WTC11 (cell line): ENCODE results near the gene FBXL13. TPM values are rescaled to one million over a fixed set of nuclear protein-coding genes. Genes with fewer than 3 reads are reported as not detected.

Experiments
- ATAC-seq: fragments of 200-7000 bp; cut with Tn5 transposase; 2 replicates; pipeline ENCODE4 v1.10.0; 2021; ENCODE audit warnings: mild to moderate bottlenecking, moderate library complexity
- CTCF ChIA-PET: fragments of 300-600 bp; sonication (Branson Sonifier 250); formaldehyde crosslinking; loops from one replicate; lab custom pipeline; 2021; ENCODE audit warnings: antibody characterized with exemption; lab: Charles Lee
- POLR2A ChIA-PET: fragments of 350-600 bp; sonication (Branson Sonifier 250); formaldehyde crosslinking; loops from one replicate; lab custom pipeline; 2021; ENCODE audit warnings: antibody characterized with exemption; lab: Charles Lee
- DNase-seq: peaks from one replicate; pipeline ENCODE4 v3.0.0; 2021; ENCODE audit warnings: low spot score
- H3K27ac Mint-ChIP-seq: 2 replicates; pipeline ENCODE4 v1.8.0; 2021; ENCODE audit warnings: mixed read lengths
- H3K27me3 Mint-ChIP-seq: 2 replicates; pipeline ENCODE4 v1.8.0; 2021; ENCODE audit warnings: low read depth, mild to moderate bottlenecking, moderate library complexity, mixed read lengths
- H3K36me3 Mint-ChIP-seq: 2 replicates; pipeline ENCODE4 v1.8.0; 2021; ENCODE audit warnings: mixed read lengths
- H3K4me1 Mint-ChIP-seq: 2 replicates; pipeline ENCODE4 v1.8.0; 2022; ENCODE audit warnings: mixed read lengths
- H3K4me3 Mint-ChIP-seq: 2 replicates; pipeline ENCODE4 v1.8.0; 2021; ENCODE audit warnings: mild to moderate bottlenecking, moderate library complexity, mixed read lengths
- H3K9me3 Mint-ChIP-seq: 2 replicates; pipeline ENCODE4 v1.8.0; 2021; ENCODE audit warnings: mixed read lengths
- CREM ChIP-seq: sonication (generic); formaldehyde crosslinking; IDR thresholded peaks from 2 replicates; pipeline ENCODE4 v1.8.1; 2022; ENCODE audit warnings: mild to moderate bottlenecking, missing genetic modification reagents, moderate library complexity
- ELF4 ChIP-seq: sonication (generic); formaldehyde crosslinking; IDR thresholded peaks from 2 replicates; pipeline ENCODE4 v1.8.1; 2022; ENCODE audit warnings: low read depth, mild to moderate bottlenecking, moderate library complexity, missing genetic modification reagents
- EMX1 ChIP-seq: fragments of 250-450 bp; sonication (Bioruptor Pico); IDR thresholded peaks from 2 replicates; pipeline ENCODE4 v1.8.0; 2021; ENCODE audit warnings: mild to moderate bottlenecking
- ESRRA ChIP-seq: sonication (generic); formaldehyde crosslinking; IDR thresholded peaks from 2 replicates; pipeline ENCODE4 v1.8.1; 2022; ENCODE audit warnings: mild to moderate bottlenecking, missing genetic modification reagents, borderline replicate concordance
- ETV6 ChIP-seq: sonication (generic); formaldehyde crosslinking; IDR thresholded peaks from 2 replicates; pipeline ENCODE4 v1.8.1; 2022; ENCODE audit warnings: mild to moderate bottlenecking, missing genetic modification reagents
- PRRX2 ChIP-seq: fragments of 250-450 bp; sonication (Bioruptor Pico); IDR thresholded peaks from 2 replicates; pipeline ENCODE4 v1.8.0; 2021; ENCODE audit warnings: mild to moderate bottlenecking
- SP1 ChIP-seq: sonication (generic); formaldehyde crosslinking; conservative IDR thresholded peaks from 2 replicates; pipeline ENCODE4 v1.8.1; 2022; ENCODE audit warnings: missing genetic modification reagents
- TEAD1 ChIP-seq: sonication (generic); formaldehyde crosslinking; IDR thresholded peaks from 2 replicates; pipeline ENCODE4 v1.8.0; 2022; ENCODE audit warnings: mild to moderate bottlenecking, missing genetic modification reagents
- ZNF263 ChIP-seq: sonication (generic); formaldehyde crosslinking; IDR thresholded peaks from 2 replicates; pipeline ENCODE4 v1.8.1; 2022; ENCODE audit warnings: low read depth, mild to moderate bottlenecking, moderate library complexity, missing genetic modification reagents
- ZNF396 ChIP-seq: fragments of 250-450 bp; sonication (Bioruptor Pico); IDR thresholded peaks from 2 replicates; pipeline ENCODE4 v1.8.0; 2021; ENCODE audit warnings: mild to moderate bottlenecking, moderate library complexity, borderline replicate concordance
- total RNA-seq: library from RNA; stranded (reverse); gene quantifications from 3 replicates; pipeline ENCODE4 v1.2.3, GENCODE V29; 2021
- TF ChIP-seq, protein P1 (sequence below): sonication (generic); formaldehyde crosslinking; IDR thresholded peaks from 2 replicates; pipeline ENCODE4 v1.8.1; 2023; ENCODE audit warnings: mild to moderate bottlenecking, moderate library complexity, missing genetic modification reagents
- TF ChIP-seq, protein P2 (sequence below): sonication (generic); formaldehyde crosslinking; IDR thresholded peaks from 2 replicates; pipeline ENCODE4 v1.8.1; 2023; ENCODE audit warnings: mild to moderate bottlenecking, missing genetic modification reagents, borderline replicate concordance
- TF ChIP-seq, protein P3 (sequence below): sonication (generic); formaldehyde crosslinking; IDR thresholded peaks from 2 replicates; pipeline ENCODE4 v1.8.1; 2022; ENCODE audit warnings: low read depth, mild to moderate bottlenecking, moderate library complexity, missing genetic modification reagents, borderline replicate concordance
- TF ChIP-seq, protein P4 (sequence below): sonication (generic); formaldehyde crosslinking; IDR thresholded peaks from 2 replicates; pipeline ENCODE4 v1.8.0; 2022; ENCODE audit warnings: mild to moderate bottlenecking, missing genetic modification reagents
- TF ChIP-seq, protein P5 (sequence below): sonication (generic); formaldehyde crosslinking; IDR thresholded peaks from 2 replicates; pipeline ENCODE4 v1.8.0; 2023; ENCODE audit warnings: missing genetic modification reagents
- TF ChIP-seq, protein P6 (sequence below): sonication (generic); formaldehyde crosslinking; IDR thresholded peaks from 2 replicates; pipeline ENCODE4 v1.8.0; 2022; ENCODE audit warnings: mild to moderate bottlenecking, missing genetic modification reagents

The FBXL13 gene
- total RNA-seq, 1 experiment from 2014 or later = 1.7 TPM

DNA sequence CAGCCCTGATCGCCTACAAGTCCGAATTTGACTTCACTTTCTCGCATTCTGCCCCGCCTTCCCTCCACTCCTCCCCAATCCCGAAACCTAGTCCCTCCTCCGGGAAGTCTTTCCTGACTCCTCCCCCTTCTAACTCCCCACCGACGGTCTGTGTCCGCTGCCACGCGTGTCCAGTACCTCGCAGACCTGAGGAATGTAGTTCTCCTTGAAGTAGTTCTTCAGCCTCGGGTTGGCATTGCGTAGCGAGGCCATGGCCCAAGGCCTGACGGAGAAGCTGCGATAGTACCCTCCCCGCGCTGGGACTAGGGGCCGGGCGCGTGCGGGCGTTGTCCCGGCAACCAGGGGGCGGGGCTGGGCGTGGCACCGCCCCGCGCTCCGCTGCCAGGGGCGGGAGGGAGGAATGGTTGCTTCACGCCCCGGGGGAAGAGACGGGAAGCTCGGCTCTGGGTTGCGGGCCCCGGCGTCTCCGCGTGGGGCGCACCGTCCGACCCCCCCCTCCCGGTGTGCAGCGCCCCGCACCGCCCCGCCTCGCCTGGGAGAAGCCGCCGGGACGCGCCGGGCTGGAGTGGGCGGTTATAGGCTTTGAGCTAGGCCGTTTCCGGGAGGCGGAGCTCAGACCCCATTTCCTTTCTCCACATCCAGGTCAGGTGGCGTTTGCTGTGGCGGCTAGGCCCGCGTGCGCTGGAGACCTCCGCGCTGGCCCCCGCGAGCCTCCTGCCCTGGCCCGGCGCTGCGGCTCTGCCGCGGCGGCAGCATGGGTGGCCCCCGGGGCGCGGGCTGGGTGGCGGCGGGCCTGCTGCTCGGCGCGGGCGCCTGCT, at the start of gene FBXL13, which contains the start of gene ARMC10 (continued):
- TF ChIP-seq, protein P1, sequence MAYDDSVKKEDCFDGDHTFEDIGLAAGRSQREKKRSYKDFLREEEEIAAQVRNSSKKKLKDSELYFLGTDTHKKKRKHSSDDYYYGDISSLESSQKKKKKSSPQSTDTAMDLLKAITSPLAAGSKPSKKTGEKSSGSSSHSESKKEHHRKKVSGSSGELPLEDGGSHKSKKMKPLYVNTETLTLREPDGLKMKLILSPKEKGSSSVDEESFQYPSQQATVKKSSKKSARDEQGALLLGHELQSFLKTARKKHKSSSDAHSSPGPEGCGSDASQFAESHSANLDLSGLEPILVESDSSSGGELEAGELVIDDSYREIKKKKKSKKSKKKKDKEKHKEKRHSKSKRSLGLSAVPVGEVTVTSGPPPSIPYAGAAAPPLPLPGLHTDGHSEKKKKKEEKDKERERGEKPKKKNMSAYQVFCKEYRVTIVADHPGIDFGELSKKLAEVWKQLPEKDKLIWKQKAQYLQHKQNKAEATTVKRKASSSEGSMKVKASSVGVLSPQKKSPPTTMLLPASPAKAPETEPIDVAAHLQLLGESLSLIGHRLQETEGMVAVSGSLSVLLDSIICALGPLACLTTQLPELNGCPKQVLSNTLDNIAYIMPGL (CRISPR knock-in tag) = peak; percentile 58

DNA sequence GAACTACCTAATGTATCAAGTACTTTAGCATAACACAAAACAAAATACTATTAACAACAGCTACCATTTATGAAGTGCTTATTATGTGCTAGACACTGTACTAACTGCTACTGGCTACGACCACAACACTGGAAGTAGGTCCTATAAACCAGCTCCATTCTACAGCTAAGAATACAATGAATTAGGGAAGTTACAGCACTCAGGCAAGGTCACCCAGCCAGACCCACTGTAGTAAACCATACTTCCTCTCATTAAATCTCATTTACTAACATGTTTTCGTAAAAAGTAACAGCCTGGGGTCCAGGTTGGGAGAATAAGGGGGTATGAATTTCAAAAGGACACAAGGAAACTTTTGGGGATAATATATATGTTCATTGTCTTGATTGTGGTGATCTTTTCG, 48.9 kb upstream of the FBXL13 start:
- Mint-ChIP-seq H3K36me3 (peaks cover 13% of the 10 kb centered on the region), H3K27me3 (no peaks in the 10 kb centered on the region), H3K27ac (no peak overlapping the region), H3K4me3 (no peak overlapping the region), H3K9me3 (no peaks in the 10 kb centered on the region), H3K4me1 (no peaks in the 10 kb centered on the region)
- ChIA-PET POLR2A (no interaction called here), CTCF (no interaction called here)
- TF ChIP-seq ESRRA = no peak
- no peak for TF ChIP-seq CREM (CRISPR knock-in tag)
- TF ChIP-seq ELF4 = no peak
- TF ChIP-seq, protein P2, sequence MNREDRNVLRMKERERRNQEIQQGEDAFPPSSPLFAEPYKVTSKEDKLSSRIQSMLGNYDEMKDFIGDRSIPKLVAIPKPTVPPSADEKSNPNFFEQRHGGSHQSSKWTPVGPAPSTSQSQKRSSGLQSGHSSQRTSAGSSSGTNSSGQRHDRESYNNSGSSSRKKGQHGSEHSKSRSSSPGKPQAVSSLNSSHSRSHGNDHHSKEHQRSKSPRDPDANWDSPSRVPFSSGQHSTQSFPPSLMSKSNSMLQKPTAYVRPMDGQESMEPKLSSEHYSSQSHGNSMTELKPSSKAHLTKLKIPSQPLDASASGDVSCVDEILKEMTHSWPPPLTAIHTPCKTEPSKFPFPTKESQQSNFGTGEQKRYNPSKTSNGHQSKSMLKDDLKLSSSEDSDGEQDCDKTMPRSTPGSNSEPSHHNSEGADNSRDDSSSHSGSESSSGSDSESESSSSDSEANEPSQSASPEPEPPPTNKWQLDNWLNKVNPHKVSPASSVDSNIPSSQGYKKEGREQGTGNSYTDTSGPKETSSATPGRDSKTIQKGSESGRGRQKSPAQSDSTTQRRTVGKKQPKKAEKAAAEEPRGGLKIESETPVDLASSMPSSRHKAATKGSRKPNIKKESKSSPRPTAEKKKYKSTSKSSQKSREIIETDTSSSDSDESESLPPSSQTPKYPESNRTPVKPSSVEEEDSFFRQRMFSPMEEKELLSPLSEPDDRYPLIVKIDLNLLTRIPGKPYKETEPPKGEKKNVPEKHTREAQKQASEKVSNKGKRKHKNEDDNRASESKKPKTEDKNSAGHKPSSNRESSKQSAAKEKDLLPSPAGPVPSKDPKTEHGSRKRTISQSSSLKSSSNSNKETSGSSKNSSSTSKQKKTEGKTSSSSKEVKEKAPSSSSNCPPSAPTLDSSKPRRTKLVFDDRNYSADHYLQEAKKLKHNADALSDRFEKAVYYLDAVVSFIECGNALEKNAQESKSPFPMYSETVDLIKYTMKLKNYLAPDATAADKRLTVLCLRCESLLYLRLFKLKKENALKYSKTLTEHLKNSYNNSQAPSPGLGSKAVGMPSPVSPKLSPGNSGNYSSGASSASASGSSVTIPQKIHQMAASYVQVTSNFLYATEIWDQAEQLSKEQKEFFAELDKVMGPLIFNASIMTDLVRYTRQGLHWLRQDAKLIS (CRISPR knock-in tag) = no peak
- no peak for TF ChIP-seq ETV6 (CRISPR knock-in tag)
- no peak for TF ChIP-seq SP1 (CRISPR knock-in tag)
- TF ChIP-seq EMX1 (CRISPR knock-in tag) = no peak
- TF ChIP-seq ZNF396 (CRISPR knock-in tag) = no peak
- TF ChIP-seq, protein P3, sequence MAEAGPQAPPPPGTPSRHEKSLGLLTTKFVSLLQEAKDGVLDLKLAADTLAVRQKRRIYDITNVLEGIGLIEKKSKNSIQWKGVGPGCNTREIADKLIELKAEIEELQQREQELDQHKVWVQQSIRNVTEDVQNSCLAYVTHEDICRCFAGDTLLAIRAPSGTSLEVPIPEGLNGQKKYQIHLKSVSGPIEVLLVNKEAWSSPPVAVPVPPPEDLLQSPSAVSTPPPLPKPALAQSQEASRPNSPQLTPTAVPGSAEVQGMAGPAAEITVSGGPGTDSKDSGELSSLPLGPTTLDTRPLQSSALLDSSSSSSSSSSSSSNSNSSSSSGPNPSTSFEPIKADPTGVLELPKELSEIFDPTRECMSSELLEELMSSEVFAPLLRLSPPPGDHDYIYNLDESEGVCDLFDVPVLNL (CRISPR knock-in tag) = no peak
- TF ChIP-seq, protein P4, sequence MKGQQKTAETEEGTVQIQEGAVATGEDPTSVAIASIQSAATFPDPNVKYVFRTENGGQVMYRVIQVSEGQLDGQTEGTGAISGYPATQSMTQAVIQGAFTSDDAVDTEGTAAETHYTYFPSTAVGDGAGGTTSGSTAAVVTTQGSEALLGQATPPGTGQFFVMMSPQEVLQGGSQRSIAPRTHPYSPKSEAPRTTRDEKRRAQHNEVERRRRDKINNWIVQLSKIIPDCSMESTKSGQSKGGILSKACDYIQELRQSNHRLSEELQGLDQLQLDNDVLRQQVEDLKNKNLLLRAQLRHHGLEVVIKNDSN (CRISPR knock-in tag) = no peak
- ATAC-seq (no peak), DNase-seq (no peak)

DNA sequence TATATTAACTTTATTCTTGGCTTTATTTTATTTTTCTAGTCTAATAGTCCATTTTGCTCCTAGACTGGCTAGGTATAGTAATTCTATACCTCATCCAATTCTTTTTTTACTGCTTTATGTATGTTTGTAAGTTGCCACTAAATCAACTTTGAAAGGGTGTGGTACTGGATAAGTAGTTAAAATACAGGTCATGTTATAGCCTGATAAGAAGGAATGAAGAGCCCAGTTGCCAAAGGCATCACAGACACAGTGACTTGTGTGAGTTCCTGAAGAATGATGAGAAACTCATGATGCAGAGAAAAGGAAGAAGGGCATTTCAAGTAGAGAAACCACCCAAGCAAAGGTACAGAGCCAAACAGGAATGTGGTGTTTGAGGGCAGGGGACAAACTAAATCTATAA, 47.0 kb upstream of the FBXL13 start:
- H3K27me3 Mint-ChIP-seq = no peaks in the 10 kb centered on the region
- peaks cover 7% of the 10 kb centered on the region; the same call in 1 of the 2 replicates for H3K36me3 Mint-ChIP-seq
- DNase-seq = no peak
- no peak for ATAC-seq
- H3K4me1 Mint-ChIP-seq = no peaks in the 10 kb centered on the region
- no peak overlapping the region for H3K4me3 Mint-ChIP-seq
- H3K27ac Mint-ChIP-seq = no peak overlapping the region
- ChIA-PET POLR2A (no interaction called here), CTCF (no interaction called here)
- H3K9me3 Mint-ChIP-seq = no peaks in the 10 kb centered on the region
- TF ChIP-seq TEAD1 = no peak
- no peak for TF ChIP-seq ZNF263 (CRISPR knock-in tag)
- TF ChIP-seq PRRX2 (CRISPR knock-in tag) = no peak
- TF ChIP-seq, protein P5, sequence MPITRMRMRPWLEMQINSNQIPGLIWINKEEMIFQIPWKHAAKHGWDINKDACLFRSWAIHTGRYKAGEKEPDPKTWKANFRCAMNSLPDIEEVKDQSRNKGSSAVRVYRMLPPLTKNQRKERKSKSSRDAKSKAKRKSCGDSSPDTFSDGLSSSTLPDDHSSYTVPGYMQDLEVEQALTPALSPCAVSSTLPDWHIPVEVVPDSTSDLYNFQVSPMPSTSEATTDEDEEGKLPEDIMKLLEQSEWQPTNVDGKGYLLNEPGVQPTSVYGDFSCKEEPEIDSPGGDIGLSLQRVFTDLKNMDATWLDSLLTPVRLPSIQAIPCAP = no peak
- no peak for TF ChIP-seq ETV6 (CRISPR knock-in tag)
- no peak for TF ChIP-seq ZNF396 (CRISPR knock-in tag)
- TF ChIP-seq, protein P6, sequence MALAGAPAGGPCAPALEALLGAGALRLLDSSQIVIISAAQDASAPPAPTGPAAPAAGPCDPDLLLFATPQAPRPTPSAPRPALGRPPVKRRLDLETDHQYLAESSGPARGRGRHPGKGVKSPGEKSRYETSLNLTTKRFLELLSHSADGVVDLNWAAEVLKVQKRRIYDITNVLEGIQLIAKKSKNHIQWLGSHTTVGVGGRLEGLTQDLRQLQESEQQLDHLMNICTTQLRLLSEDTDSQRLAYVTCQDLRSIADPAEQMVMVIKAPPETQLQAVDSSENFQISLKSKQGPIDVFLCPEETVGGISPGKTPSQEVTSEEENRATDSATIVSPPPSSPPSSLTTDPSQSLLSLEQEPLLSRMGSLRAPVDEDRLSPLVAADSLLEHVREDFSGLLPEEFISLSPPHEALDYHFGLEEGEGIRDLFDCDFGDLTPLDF (CRISPR knock-in tag) = no peak
